GM21515 (cell line): Measurements from ENCODE around the gene GPRC5B.

Experiments used
- ATAC-seq: cut with Tn5 transposase; IDR thresholded peaks from one replicate; pipeline ENCODE4 v1.9.1; 2021; ENCODE audit not compliant: unreplicated experiment

Gene GPRC5B

DNA sequence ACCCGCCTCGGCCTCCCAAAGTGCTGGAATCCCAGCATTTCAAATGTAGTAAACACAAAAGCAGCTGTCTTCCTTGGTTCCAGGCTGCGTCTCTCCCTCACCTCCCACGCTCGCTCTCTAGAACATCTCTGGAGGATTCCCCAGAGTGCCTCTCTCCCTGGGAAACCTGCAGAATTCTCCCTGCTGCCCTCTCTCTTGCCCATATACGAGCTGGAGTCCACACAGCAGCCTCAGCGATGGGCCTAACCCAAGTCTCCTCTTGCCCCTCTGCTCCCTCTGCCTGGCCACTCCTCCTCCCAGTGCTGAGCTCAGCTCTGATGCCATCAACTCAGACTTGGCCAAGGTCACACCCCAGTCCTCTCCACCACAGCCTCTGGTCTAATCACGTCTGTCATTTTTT lies 10.6 kb downstream of the GPRC5B start:
- ATAC-seq, result no peak

DNA sequence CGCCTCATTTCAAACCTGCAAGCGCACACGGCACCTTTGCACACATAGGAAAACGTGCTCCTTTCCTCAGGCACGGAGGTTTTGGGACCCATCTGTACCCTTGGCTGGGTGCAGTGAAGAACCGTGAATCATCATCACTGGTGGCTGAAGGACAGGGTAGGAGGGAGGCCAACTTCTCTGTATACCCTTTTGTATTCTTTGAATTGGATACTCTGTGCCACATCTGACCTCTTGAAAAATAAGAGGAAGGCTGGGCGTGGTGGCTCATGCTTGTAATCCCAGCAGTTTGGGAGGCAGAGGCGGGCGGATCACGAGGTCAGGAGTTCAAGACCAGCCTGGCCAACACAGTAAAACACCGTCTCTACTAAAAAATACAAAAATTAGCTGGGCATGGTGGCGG lies 11.7 kb downstream of the GPRC5B start:
- ATAC-seq, result no peak

DNA sequence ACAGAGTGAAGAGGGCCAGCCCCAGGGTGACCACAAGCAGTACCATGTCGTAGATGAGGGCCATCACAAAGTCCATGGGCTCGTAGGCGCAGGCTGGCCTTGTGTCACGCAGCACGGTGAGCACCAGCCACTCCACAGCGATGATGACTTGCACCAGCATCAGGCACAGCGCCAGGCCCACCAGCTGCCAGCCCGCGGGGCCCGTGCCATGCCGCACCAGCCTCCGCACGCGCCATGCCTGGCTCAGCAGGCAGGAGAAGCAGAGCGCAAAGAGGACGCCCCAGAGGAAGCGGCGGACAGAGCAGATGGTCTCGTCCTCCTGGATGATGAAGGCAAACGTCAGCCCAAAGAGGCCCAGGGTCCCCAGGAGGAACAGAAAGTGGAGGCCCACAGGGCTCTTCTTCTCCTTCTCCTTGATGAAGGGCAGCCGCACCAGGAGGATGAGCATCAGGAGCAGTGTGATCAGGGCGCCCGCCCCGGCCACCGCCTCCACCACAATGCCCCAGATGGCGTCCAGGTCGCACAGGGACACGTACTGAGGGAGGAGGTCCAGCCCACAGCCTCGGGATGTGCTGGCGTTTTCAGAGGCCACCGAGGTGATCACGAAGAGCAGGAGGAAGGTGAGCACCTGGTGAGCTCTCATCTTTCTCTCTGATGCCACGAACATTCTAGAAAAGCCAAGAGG lies 12.3 kb downstream of the GPRC5B start:
- no peak for ATAC-seq

GRCh38 chr16:19871721-19872120 lies 12.9 kb downstream of the GPRC5B start:
- ATAC-seq, result no peak

GRCh38 chr16:19868421-19868820 lies 16.2 kb downstream of the GPRC5B start:
- ATAC-seq, result no peak

- ATAC-seq, result no peak
Observed at GRCh38 chr16:19864566-19864965, 20.1 kb downstream of the GPRC5B start.

GRCh38 chr16:19863990-19864389 lies 20.7 kb downstream of the GPRC5B start:
- no peak for ATAC-seq

- ATAC-seq, result no peak
Observed at GRCh38 chr16:19861811-19862327, 22.8 kb downstream of the GPRC5B start.

DNA sequence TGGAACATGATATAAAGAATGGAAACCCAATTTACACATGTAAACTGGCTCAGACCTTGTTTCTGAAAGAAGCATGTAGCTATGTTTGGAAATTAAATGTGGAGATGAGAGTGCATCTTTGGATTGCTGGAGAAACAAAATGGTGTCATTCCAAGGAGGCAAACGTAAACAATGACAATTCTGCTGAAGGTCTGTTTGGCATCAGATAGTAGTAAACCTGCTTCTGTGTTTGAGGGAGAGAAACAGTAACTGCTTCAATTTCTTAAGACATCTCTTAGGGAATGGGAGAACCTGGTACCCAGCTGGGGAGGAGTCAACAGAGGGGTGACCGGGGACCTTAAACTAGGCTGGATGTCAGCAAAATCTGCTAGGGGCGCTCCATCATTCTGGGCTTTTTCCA lies 23.5 kb downstream of the GPRC5B start:
- no peak for ATAC-seq

GRCh38 chr16:19860166-19861041 lies 24.2 kb downstream of the GPRC5B start:
- ATAC-seq, result no peak

GRCh38 chr16:19859603-19860002 lies 25.0 kb downstream of the GPRC5B start:
- no peak for ATAC-seq

DNA sequence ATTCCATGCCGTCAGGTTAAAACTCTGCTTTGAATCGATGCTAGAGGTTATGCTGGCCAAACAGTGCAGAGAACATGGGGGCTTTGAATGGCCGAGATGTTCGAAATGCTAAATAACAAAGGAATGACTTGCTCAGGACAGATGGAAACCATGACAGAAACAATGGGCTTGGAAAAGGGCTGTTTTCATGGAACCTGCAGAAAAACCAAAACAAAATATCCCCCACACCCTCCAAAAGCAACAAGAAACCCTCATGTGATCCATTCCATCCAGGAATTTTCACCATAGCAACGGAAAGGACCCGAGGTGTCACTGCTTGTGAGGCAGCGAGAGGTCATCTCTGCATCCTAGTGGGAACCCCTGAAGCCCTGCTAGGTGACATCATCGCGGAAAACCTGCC lies 25.5 kb downstream of the GPRC5B start:
- no peak for ATAC-seq

DNA sequence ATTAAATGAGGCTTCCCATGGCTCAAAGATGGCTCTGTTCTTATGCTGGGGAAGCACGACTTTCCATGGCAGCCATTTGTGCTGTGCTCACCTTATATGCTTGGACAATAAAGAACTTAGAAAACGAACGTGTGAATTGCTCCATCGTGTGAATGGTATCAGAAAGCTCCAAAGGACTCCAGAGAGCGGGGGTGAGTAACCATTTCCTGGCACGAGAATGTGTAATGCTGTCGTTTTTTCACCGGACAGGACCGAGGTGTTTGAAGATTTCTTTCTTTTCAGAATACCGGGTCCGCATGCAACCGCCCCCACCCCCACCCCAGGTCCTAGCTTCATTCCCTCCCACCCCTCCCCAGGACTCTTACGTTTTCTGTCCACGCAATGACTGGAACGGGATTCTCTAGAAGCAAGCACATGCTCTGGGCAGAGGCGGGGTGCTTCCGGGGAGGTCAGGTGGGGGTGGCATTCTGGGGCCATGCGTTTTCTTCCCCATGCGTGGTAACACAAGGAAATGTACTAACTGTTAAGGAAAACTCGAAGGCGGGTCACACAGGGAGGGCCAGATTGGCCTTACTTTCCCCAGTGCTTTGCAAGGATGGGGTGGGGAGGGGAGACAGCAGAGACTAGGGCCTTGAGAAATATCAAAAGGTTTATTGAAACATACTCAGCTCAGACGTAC lies 26.2 kb downstream of the GPRC5B start:
- no peak for ATAC-seq

DNA sequence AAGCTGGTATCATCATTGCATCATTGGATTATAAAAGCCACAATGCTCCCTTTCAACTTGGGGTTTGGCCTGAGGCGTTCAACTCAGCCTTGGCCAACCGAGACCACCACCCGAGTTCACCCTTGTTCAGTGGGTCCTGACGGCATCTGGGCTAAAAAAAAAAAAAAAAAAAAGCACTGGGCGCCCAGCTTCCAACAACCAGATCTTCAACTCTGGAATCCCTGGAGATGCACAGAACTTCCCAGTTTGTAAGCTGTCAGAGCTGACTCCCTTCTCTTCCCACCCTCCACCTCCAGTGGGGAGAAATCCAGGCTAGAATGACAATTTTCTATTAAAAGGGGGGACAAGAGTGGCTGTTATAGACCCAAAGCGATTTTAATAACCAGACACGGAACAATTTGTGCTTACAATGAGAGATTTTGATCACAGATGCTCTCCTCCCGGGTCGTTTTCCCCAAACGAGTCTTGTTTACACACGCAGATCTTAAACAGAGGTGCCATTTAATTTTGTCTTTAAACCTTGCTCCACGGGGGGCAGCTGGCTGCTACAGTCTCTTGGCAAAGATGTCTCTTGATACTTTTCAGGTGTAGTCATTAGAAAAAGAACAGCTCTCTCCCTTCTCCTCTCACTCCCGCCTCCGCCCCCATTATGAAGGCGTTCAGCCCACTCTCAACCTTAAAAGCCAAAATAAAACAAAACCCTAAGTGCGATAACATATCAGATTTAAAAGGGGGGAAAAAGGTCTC lies 26.9 kb downstream of the GPRC5B start:
- no peak for ATAC-seq

DNA sequence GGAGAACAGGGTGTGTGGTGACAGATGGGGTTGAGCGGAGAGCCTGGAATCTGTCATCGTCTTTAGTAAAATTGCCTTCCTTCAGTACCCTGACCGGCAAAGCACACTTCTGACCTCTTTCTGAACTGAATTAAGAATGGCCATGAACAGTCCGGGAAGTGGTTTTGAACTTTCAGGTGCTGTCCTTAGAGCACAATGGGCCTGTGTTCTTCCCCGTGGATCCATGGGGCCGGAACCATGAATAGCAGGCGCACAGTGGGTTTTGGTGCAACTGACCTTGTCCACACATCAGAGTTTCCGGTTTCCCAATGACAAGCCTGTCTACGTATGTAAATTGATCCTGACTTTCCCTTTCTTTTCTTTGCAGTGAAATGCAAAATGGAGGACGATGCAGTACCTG lies 28.5 kb downstream of the GPRC5B start:
- no peak for ATAC-seq

DNA sequence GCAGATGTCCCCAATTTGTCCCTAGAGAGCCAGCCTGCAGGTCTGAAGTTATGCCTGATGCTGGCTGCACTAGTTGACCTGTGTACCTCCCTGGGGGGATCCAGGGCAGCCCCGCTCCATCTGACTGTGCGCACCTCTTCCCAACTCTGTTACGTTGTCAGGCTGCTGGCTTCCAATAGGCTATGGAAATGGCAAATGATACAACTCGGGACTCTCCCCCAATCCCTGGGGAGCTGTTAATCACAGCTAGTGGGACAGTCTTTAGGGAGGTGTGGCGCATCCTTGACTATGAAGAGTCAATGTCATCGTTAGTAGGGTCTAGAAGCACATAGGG lies 30.1 kb downstream of the GPRC5B start:
- no peak for ATAC-seq

DNA sequence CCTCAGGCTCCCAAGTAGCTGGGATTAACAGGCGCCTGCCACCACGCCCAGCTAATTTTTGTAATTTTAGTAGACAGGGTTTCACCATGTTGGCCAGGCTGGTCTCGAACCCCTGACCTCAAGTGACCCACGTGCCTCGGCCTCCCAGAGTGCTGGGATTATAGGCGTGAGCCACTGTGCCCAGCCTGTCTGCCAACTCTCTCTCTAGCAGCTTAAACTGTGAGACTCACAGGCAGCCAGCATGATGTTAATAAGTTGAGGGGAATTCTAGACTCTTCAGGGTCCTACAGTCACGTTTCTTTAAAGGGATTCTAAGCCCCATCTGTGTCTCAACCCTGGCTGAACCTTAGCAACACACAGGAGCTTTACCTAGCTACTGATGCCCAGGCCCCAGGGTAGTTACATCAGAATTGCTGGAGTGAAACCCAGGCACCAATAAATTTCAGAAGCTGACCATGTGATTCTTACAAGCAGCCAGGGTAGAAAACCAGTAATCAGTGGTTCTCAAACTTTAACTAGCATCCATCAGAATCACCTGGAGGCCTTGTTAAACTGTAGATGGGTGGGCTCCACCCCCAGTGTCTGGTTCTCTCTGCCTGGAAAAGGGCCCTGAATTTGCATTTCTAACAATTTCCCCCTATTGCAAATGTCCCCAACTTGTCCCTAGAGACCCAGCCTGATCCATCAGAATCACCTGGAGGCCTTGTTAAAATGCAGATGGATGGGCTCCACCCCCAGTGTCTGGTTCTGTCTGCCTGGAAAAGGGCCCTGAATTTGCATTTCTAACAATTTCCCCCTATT lies 30.7 kb downstream of the GPRC5B start:
- no peak for ATAC-seq

- no peak for ATAC-seq
Observed at GRCh38 chr16:19853132-19853741, 31.4 kb downstream of the GPRC5B start.

DNA sequence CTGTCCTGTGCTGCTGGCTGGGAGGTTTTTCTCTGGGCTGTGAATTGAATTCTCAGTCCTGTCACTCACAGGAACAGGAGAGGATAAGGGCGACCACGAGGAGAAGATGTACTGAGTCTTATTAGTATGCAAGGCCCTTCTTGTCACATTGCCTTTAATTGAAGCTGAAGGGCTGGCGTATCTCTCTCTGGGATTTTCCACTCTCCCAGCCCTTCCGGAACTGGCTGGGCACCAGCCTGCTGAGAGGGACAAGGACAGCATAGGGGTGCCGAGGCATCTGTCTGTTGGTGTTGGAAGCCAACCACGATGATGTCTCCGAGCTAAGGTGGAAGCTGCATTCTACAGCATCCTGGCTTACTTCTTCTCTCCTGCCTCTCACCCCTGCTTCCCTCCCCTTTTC lies 33.2 kb downstream of the GPRC5B start:
- no peak for ATAC-seq
